Right lobe of liver (tissue), 6 donors: ENCODE data around the gene GMPPB. TPM values are rescaled to one million over a fixed set of nuclear protein-coding genes. Genes with fewer than 3 reads are reported as not detected.

Experiments
- ATAC-seq, 4 donors: fragments of 200-7000 bp; cut with Tn5 transposase; one replicate each; pipeline ENCODE4 v1.9.1; 2020; ENCODE audit warnings: mild to moderate bottlenecking in 4 of 4, moderate library complexity in 4 of 4
- DNase-seq, 3 donors: peaks; one replicate each; pipeline ENCODE4 v3.0.0-alpha.2; 2020
- H3K27ac ChIP-seq, 3 donors: fragments of 200-600 bp; one replicate each; pipeline ENCODE4 v1.8.0; 2022
- H3K27me3 ChIP-seq, 2 donors: fragments of 200-600 bp; one replicate each; pipeline ENCODE4 v1.8.0; 2022
- H3K36me3 ChIP-seq, 4 donors: fragments of 200-600 bp; sonication (generic) in 1 of 4; one replicate each; pipeline versions ENCODE4 v1.5.1 to v1.8.0; 2017 to 2022; ENCODE audit warnings: control low read depth in 1 of 4
- H3K4me1 ChIP-seq, 4 donors: fragments of 200-600 bp; sonication (generic) in 1 of 4; one replicate each; pipeline versions ENCODE4 v1.5.1 to v1.8.0; 2017 to 2022; ENCODE audit warnings: control low read depth in 1 of 4
- H3K4me3 ChIP-seq, 3 donors: fragments of 200-600 bp; one replicate each; pipeline ENCODE4 v1.8.0; 2022
- H3K9me3 ChIP-seq, 4 donors: fragments of 200-600 bp; sonication (generic) in 1 of 4; one replicate each; pipeline versions ENCODE4 v1.5.1 to v1.8.0; 2017 to 2022; ENCODE audit warnings: control low read depth in 1 of 4
- CTCF ChIP-seq, 4 donors: fragments of 200-600 bp in 3 of 4; fragments of 450-650 bp in 1 of 4; IDR thresholded peaks; one replicate each; pipeline versions ENCODE4 v1.5.1 to v1.8.0; 2016 to 2022; ENCODE audit warnings: antibody characterized with exemption in 4 of 4, mild to moderate bottlenecking in 2 of 4
- POLR2A ChIP-seq: fragments of 450-650 bp; IDR thresholded peaks from one replicate; pipeline ENCODE4 v1.6.1; 2017; ENCODE audit warnings: antibody characterized with exemption, mild to moderate bottlenecking
- WGBS: methylation state at CpG from one replicate; pipeline ENCODE4 v1.1.6; 2018; ENCODE audit warnings: low coverage, low lambda C conversion rate; ENCODE audit not compliant: insufficient coverage; ENCODE audit errors: missing lambda C conversion rate; 5-methylcytosine and 5-hydroxymethylcytosine counted together
- intact Hi-C, 2 donors: fragments of 100-400 bp; cut with DNase I; formaldehyde crosslinking; loops; one replicate each; pipeline versions ENCODE4 v1.11.2 to v1.14.1; 2022
- total RNA-seq, 6 experiments: library from RNA; depleted of rRNA in 2 of 6; stranded (reverse); fragments of >200 nt in 2 of 6; fragmentation: NEBNext Ultra II Directional in 3 of 6; extraction: Animal tissue kit (Norgen Biotek cat#: 25700) in 3 of 6; gene quantifications; one replicate each; pipeline versions ENCODE4 v1.1.0 to v1.2.4, GENCODE V29; 2016 to 2023
- donor health status: DM: no; HTN: yes; CAD: no.
- donor health status: DM: no; HTN: no; CAD: no.
- donor health status: DM: no; HTN: no; CAD: no.
- donor health status: DM: no; HTN: yes; CAD: no.
- donor health status: DM: no; HTN: yes; CAD: no.

Gene GMPPB
- total RNA-seq, 6 experiments from 2014 or later, result 12.2 to 34.2 (median 25.6) TPM

DNA sequence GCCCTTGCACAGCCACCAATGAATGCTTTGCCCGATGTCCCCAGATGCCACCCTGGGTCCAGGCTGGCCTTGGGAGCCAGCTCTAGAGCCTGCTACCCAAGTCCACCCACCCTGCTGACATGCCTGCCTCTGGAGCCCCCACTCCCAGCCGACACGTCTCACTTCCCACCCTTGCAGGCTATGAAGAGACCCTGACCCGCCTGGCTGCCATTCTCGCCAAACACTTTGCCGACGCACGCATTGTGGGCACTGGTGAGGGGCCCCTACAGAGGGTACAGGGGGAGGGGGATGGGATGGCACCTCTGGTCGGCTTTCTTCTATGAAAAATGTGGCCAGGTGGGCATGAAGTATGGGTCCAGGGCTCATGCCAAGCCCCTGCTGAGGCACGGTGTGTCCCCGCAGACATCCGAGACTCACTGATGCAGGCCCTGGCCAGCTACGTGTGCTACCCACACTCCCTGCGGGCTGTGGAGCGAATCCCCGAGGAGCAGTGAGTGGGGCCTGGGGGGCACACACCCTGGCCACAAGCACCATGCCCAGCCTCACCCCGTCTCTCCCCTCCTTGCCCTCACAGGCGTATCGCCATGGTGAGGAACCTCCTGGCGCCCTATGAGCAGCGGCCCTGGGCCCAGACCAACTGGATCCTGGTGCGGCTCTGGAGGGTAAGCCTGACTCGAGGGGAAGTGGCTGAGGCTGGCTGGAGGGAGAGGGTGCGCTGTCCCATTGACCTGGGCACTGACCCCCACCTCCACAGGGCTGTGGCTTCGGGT is 10.2 kb downstream of the GMPPB start:
- intact Hi-C loops, result no loop called here
- DNase-seq, result peak in 1 of 3 donors; percentile 38
- no peaks in the 10 kb centered on the region for H3K27me3 ChIP-seq
- TF ChIP-seq CTCF (IDR thresholded peaks at IDR 0.05) (no peak), POLR2A (no peak)
- no peak overlapping the region for H3K27ac ChIP-seq
- no peak overlapping the region for H3K4me3 ChIP-seq
- WGBS, result 96% methylated on average over 8 of the region's 25 CpGs
- H3K36me3 ChIP-seq, result peaks cover 0 to 22% (median 5%) of the 10 kb centered on the region in 4 donors
- no peaks in the 10 kb centered on the region for H3K4me1 ChIP-seq
- no peak for ATAC-seq
- no peaks in the 10 kb centered on the region for H3K9me3 ChIP-seq

- no CpG with 5 or more reads among the region's 7 CpGs for WGBS
- H3K4me1 ChIP-seq, result no peaks in the 10 kb centered on the region
- no peak overlapping the region for H3K4me3 ChIP-seq
- H3K27ac ChIP-seq, result no peak overlapping the region
- peaks cover 0 to 25% (median 5%) of the 10 kb centered on the region in 4 donors for H3K36me3 ChIP-seq
- intact Hi-C loops, result no loop called here
- TF ChIP-seq CTCF (IDR thresholded peaks at IDR 0.05), result no peak
- TF ChIP-seq POLR2A, result no peak
- H3K9me3 ChIP-seq, result no peaks in the 10 kb centered on the region
- H3K27me3 ChIP-seq, result no peaks in the 10 kb centered on the region
- peak in 1 of 4 donors; percentile 12 for ATAC-seq
- peak in 1 of 3 donors; percentile 39 for DNase-seq
Measured at GRCh38 chr3:49712631-49713317, 11.0 kb downstream of the GMPPB start.

DNA sequence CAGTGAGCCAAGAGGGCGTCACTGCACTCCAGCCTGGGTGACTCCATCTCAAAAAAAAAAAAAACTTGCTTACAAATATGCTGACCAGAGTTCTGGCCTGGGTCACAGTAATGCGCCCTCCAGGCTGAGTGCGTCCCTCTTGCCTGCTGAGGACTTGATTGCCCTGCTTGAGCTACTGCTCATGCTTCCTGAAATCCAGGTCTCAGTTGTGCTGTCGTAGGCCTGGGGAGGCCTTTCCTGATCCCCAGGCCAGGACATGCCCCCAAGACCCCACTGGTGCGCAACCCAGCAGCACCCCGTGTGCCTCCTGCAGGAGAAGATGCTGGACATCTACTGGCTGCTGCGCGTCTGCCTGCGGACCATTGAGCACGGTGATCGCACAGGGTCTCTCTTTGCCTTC is 11.6 kb downstream of the GMPPB start:
- no peaks in the 10 kb centered on the region for H3K27me3 ChIP-seq
- H3K36me3 ChIP-seq, result peaks cover 0 to 25% (median 5%) of the 10 kb centered on the region in 4 donors
- peak in 1 of 3 donors; percentile 31 for DNase-seq
- H3K27ac ChIP-seq, result no peak overlapping the region
- H3K4me3 ChIP-seq, result no peak overlapping the region
- TF ChIP-seq CTCF (IDR thresholded peaks at IDR 0.05) (no peak), POLR2A (no peak)
- no peak for ATAC-seq
- intact Hi-C loops, result no loop called here
- 91% methylated on average over 5 of the region's 11 CpGs for WGBS
- no peaks in the 10 kb centered on the region for H3K4me1 ChIP-seq
- H3K9me3 ChIP-seq, result no peaks in the 10 kb centered on the region

DNA sequence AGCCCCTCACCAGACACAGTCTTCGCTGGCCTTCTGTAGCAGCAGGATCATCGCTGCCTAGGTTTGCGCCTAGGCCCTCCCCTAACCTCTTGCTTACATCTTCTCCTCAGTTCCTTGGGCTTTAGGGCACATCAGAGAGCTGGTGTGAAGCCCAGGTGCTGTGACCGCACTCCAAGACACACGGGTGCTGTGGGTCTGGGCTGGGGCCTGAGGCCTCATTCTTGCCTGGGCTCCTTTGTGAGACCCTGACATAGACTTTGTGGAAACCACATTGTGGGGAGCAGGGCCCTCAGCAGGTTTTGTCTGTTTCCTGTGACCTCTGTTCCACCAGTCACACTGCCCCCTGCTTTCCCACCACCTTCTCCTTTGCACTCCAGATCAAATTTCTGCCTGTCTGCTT is 12.3 kb downstream of the GMPPB start:
- intact Hi-C loops, result no loop called here
- no peak for DNase-seq
- 91% methylated on average over 3 of the region's 5 CpGs for WGBS

More for the DNA sequence above, 12.3 kb downstream of the GMPPB start:
- peaks cover 0 to 26% (median 7%) of the 10 kb centered on the region in 4 donors for H3K36me3 ChIP-seq
- no peaks in the 10 kb centered on the region for H3K9me3 ChIP-seq
- ATAC-seq, result no peak
- no peaks in the 10 kb centered on the region for H3K4me1 ChIP-seq
- no peak overlapping the region for H3K4me3 ChIP-seq
- H3K27ac ChIP-seq, result no peak overlapping the region
- no peaks in the 10 kb centered on the region for H3K27me3 ChIP-seq
- TF ChIP-seq POLR2A (no peak), CTCF (IDR thresholded peaks at IDR 0.05) (no peak)
